ENCODE results near the gene PXDC1. TPM values are rescaled to one million over a fixed set of nuclear protein-coding genes. Genes with fewer than 3 reads are reported as not detected.
"Not testable (repeated sequence)": the region's sequence is repeated elsewhere in the genome, so short reads cannot be mapped to it uniquely, and the experiment has no call there.

The PXDC1 gene
- total RNA-seq, 4 donors from 2014 or later: 73.5 to 102 (median 82.7) TPM

DNA sequence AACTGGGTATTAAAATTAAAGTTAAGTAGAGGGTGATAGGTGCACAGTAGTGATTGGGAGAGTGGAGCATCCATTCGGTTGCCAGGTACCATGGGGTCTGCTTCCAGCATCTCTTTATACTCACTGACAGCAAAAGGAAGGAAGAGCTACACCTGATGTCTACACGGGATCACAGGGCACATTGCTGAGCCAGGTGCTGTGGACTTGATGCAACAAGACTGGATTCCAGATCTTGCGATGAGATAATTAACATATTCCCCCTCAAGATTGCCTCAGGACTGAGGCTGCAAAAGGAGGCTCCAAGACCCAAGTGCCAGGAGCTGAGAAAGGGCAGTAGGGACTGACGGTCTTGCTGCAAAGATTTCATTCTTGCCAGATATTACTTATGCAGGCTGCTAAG, 72.6 kb downstream of the PXDC1 start:
- Histone ChIP-seq H3K4me1 (no peaks in the 10 kb centered on the region), H3K9me3 (no peaks in the 10 kb centered on the region), H3K27ac (no peak overlapping the region), H3K4me3 (replicated peaks in 1 of 3) (no peak overlapping the region), H3K27me3 (no peaks in the 10 kb centered on the region), H3K36me3 (no peaks in the 10 kb centered on the region)
- no peak for DNase-seq
- intact Hi-C loops (cut with DNase I): no loop called here
- TF ChIP-seq, protein P1, sequence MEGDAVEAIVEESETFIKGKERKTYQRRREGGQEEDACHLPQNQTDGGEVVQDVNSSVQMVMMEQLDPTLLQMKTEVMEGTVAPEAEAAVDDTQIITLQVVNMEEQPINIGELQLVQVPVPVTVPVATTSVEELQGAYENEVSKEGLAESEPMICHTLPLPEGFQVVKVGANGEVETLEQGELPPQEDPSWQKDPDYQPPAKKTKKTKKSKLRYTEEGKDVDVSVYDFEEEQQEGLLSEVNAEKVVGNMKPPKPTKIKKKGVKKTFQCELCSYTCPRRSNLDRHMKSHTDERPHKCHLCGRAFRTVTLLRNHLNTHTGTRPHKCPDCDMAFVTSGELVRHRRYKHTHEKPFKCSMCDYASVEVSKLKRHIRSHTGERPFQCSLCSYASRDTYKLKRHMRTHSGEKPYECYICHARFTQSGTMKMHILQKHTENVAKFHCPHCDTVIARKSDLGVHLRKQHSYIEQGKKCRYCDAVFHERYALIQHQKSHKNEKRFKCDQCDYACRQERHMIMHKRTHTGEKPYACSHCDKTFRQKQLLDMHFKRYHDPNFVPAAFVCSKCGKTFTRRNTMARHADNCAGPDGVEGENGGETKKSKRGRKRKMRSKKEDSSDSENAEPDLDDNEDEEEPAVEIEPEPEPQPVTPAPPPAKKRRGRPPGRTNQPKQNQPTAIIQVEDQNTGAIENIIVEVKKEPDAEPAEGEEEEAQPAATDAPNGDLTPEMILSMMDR (IDR thresholded peaks at IDR 0.05): no peak
- no peak for TF ChIP-seq POLR2A (IDR thresholded peaks at IDR 0.05)
- 92 to 93% methylated on average over 4 of the region's 4 CpGs for WGBS, 2 donors

GRCh38 chr6:3677751-3678150, 73.8 kb downstream of the PXDC1 start:
- H3K36me3 ChIP-seq; H3K4me3 ChIP-seq (replicated peaks in 1 of 3); H3K4me1 ChIP-seq; intact Hi-C loops (cut with DNase I); DNase-seq; H3K27me3 ChIP-seq; H3K27ac ChIP-seq; H3K9me3 ChIP-seq: not testable (repeated sequence)
- WGBS, 2 donors: 89 to 97% methylated on average over 6 to 9 of the region's 9 CpGs

DNA sequence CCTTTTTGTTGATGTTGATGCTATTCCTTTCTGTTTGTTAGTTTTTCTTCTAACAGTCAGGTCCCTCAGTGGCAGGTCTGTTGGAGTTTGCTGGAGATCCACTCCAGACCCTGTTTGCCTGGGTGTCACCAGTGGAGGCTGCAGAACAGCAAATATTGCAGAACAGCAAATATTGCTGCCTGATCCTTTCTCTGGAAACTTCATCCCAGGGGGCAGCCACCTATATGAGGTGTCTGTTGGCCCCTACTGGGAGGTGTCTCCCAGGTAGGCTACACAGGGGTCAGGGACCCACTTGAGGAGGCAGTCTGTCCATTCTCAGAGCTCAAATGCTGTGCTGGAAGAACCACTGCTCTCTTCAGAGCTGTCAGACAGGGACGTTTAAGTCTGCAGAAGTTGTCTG, 74.2 kb downstream of the PXDC1 start:
- intact Hi-C loops (cut with DNase I); H3K4me1 ChIP-seq; H3K4me3 ChIP-seq (replicated peaks in 1 of 3); H3K9me3 ChIP-seq; H3K27me3 ChIP-seq; H3K36me3 ChIP-seq; DNase-seq; H3K27ac ChIP-seq: not testable (repeated sequence)
- 60 to 100% methylated on average over 1 of the region's 1 CpG for WGBS, 2 donors

Small RNAs within 50 kb of the gene (small RNA-seq; reads per million reads assigned to genes)
- not detected for gene AL033523.1

Other genes with a start within 250 kb of the PXDC1 start
- 10 to 100 TPM; 18.4 to 40.9 (median 20.3) TPM for gene FAM50B, start 97.7 kb upstream of the PXDC1 start, total RNA-seq

All from thyroid gland (tissue), 4 donors.